Loucy (cell line): ENCODE results near the gene LILRB2.

Experiments used
- H2AFZ ChIP-seq: fragments of 200-600 bp; sonication (generic); 2 replicates; pipeline ENCODE4 v1.6.0; 2016; ENCODE audit warnings: antibody characterized with exemption, mild to moderate bottlenecking, low read length, moderate library complexity
- H3F3A ChIP-seq: fragments of 200-600 bp; 2 replicates; pipeline ENCODE4 v1.6.0; 2016; ENCODE audit warnings: antibody characterized with exemption, low read depth, mild to moderate bottlenecking
- H3K27me3 ChIP-seq: fragments of 200-600 bp; sonication (generic); 2 replicates; pipeline ENCODE4 v1.6.1; 2014; ENCODE audit warnings: low read length, mild to moderate bottlenecking; ENCODE audit not compliant: insufficient read depth, poor library complexity, severe bottlenecking
- H3K36me3 ChIP-seq: fragments of 200-600 bp; sonication (generic); 2 replicates; pipeline ENCODE4 v1.6.1; 2016; ENCODE audit warnings: low read length; ENCODE audit not compliant: insufficient read depth
- H3K4me1 ChIP-seq: fragments of 200-600 bp; sonication (generic); 2 replicates; pipeline ENCODE4 v1.5.1; 2014; ENCODE audit warnings: low read length, mild to moderate bottlenecking; ENCODE audit not compliant: insufficient read depth, poor library complexity, severe bottlenecking
- H3K4me2 ChIP-seq: fragments of 200-600 bp; sonication (generic); 2 replicates; pipeline ENCODE4 v1.6.0; 2014; ENCODE audit warnings: antibody characterized with exemption, low read length, low read depth, mild to moderate bottlenecking; ENCODE audit not compliant: poor library complexity, severe bottlenecking
- H3K4me3 ChIP-seq: fragments of 200-600 bp; sonication (generic); 2 replicates; pipeline ENCODE4 v1.5.1; 2014; ENCODE audit warnings: low read length, mild to moderate bottlenecking, mixed read lengths; ENCODE audit not compliant: poor library complexity, severe bottlenecking
- H3K79me2 ChIP-seq: fragments of 200-600 bp; sonication (generic); 2 replicates; pipeline ENCODE4 v1.6.1; 2014; ENCODE audit warnings: low read length; ENCODE audit not compliant: insufficient read depth
- H3K9ac ChIP-seq: fragments of 200-600 bp; sonication (generic); 2 replicates; pipeline ENCODE4 v1.6.0; 2014; ENCODE audit warnings: mild to moderate bottlenecking, low read depth, low read length, moderate library complexity; ENCODE audit not compliant: poor library complexity, severe bottlenecking
- H3K9me2 ChIP-seq: fragments of 200-600 bp; sonication (generic); replicated peaks from 2 replicates; pipeline ENCODE4 v1.6.1; 2016; ENCODE audit warnings: low read depth, low read length, mixed read lengths
- H3K9me3 ChIP-seq: fragments of 200-600 bp; sonication (generic); 2 replicates; pipeline ENCODE4 v1.6.1; 2014; ENCODE audit warnings: mild to moderate bottlenecking, antibody characterized with exemption, low read length, low read depth; ENCODE audit not compliant: insufficient read depth
- H4K20me1 ChIP-seq: fragments of 200-600 bp; sonication (generic); 2 replicates; pipeline ENCODE4 v1.6.0; 2014; ENCODE audit warnings: antibody characterized with exemption, low read length, mild to moderate bottlenecking; ENCODE audit not compliant: insufficient read depth, poor library complexity, severe bottlenecking
- CTCF ChIP-seq: fragments of 200-600 bp; sonication (generic); conservative IDR thresholded peaks from 2 replicates; pipeline ENCODE4 v1.5.1; 2014; ENCODE audit warnings: mild to moderate bottlenecking, antibody characterized with exemption, low read length
- EZH2phosphoT487 ChIP-seq: fragments of 200-600 bp; IDR thresholded peaks from 2 replicates; pipeline ENCODE4 v1.6.1; 2018; ENCODE audit warnings: antibody characterized with exemption, mild to moderate bottlenecking, moderate library complexity, borderline replicate concordance

Gene LILRB2

GRCh38 chr19:54312436-54313377, 31.8 kb upstream of the LILRB2 start, which contains the start of gene LILRA5:
LILRA5 (minus strand) TSS chr19:54313166; CDS start chr19:54313019, 147 bp downstream.
- H3K9ac ChIP-seq = no peak within 1 kb of the TSS
- TF ChIP-seq CTCF (no peak), EZH2phosphoT487 (no peak)
- no peaks in the 10 kb centered on the region for H3K27me3 ChIP-seq
- no peaks in the 10 kb centered on the region for H4K20me1 ChIP-seq
- H3K36me3 ChIP-seq = no peaks in the 10 kb centered on the region
- no peaks in the 10 kb centered on the region for H3K9me3 ChIP-seq
- H3K79me2 ChIP-seq = no peaks in the 10 kb centered on the region
- no peaks in the 10 kb centered on the region for H3K4me1 ChIP-seq
- H2AFZ ChIP-seq = no peak within 1 kb of the TSS
- no peaks in the 10 kb centered on the region for H3K9me2 ChIP-seq
- H3K4me2 ChIP-seq = no peak within 1 kb of the TSS
- no peaks in the 10 kb centered on the region for H3F3A ChIP-seq
- H3K4me3 ChIP-seq = no peak within 1 kb of the TSS

DNA sequence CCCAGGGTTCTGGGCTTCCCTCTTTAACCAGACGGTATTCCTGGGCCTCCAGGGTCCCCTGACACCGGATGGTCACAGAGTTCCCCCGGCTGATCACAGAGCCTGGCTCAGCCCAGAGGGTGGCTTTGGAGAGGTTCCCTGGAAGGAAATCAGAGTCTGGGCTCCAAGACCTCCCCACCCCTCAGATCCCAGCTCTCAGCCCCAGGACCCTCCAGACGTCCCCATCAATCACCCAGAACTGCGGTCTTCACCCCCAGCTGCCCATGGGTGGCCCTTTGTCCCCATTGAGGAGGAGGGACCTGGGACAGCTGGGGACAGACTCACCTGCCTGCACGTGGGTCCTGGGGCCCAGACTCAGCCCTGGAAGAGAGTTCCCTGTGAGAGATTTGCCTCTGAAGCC, 31.1 kb upstream of the LILRB2 start:
- no peak overlapping the region for H3K4me2 ChIP-seq
- H3K36me3 ChIP-seq = no peaks in the 10 kb centered on the region
- no peaks in the 10 kb centered on the region for H3K9me3 ChIP-seq
- no peaks in the 10 kb centered on the region for H3K27me3 ChIP-seq
- no peaks in the 10 kb centered on the region for H3K79me2 ChIP-seq
- no peak overlapping the region for H3K4me3 ChIP-seq
- H2AFZ ChIP-seq = no peak overlapping the region
- H3K9ac ChIP-seq = no peak overlapping the region
- no peaks in the 10 kb centered on the region for H3F3A ChIP-seq
- H3K9me2 ChIP-seq = no peaks in the 10 kb centered on the region
- H4K20me1 ChIP-seq = no peaks in the 10 kb centered on the region
- TF ChIP-seq EZH2phosphoT487 = no peak
- no peak for TF ChIP-seq CTCF
- no peaks in the 10 kb centered on the region for H3K4me1 ChIP-seq

DNA sequence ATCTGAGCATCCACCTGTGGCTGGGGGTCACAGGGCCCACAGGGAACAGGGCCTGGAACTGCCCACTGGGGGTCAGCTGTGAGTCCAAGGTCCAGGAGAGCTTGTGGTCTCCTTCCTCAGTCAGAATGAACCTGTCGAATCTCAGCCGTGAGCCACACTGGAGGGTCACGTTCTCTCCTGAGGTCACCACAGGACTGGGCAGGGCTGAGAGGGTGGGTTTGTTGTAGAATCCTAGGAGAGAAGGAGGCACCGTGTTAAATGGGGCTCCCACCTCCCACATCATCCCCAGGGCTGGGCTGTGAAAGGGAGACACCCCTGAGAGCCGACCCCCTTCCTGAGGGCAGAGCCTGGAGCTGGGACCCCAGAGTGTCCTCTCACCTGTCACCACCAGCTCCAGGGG, 30.6 kb upstream of the LILRB2 start:
- Histone ChIP-seq H3K4me3 (no peak overlapping the region), H3K4me2 (no peak overlapping the region), H3K27me3 (no peaks in the 10 kb centered on the region), H3K36me3 (no peaks in the 10 kb centered on the region), H3K9me2 (no peaks in the 10 kb centered on the region), H4K20me1 (no peaks in the 10 kb centered on the region), H3F3A (no peaks in the 10 kb centered on the region), H2AFZ (no peak overlapping the region), H3K9me3 (no peaks in the 10 kb centered on the region), H3K79me2 (no peaks in the 10 kb centered on the region), H3K4me1 (no peaks in the 10 kb centered on the region), H3K9ac (no peak overlapping the region)
- no peak for TF ChIP-seq CTCF
- no peak for TF ChIP-seq EZH2phosphoT487
